ENCODE results near the gene HOXD11. TPM values are rescaled to one million over a fixed set of nuclear protein-coding genes. Genes with fewer than 3 reads are reported as not detected.

Gene HOXD11
- total and polyA plus RNA-seq, 9 of the 15 experiments (the other 6 are each of a cell fraction or from before 2014, with no cell fraction given): not detected

GRCh38 chr2:176079831-176080539, 27.1 kb upstream of the HOXD11 start (continued):
- TF ChIP-seq SMC3 (conservative IDR thresholded peaks at IDR 0.05; ENCODE audit: insufficient read depth, low read depth, low read length) (peak; percentile 90), HCFC1 (IDR thresholded peaks at IDR 0.05; ENCODE audit: low read depth, low read length) (peak; percentile 26), GATAD2A (IDR thresholded peaks at IDR 0.05) (peak; percentile 89), HNRNPK (IDR thresholded peaks at IDR 0.05; ENCODE audit: low read depth, low read length, poor library complexity, severe bottlenecking) (peak; percentile 29), CBX3 (IDR thresholded peaks at IDR 0.05; ENCODE audit: borderline replicate concordance in 1 of 2, low read length in 2 of 2) (peak in 1 of 2 experiments; percentile 40; a peak in 1 of 3 replicates), MAFG (tag; conservative IDR thresholded peaks at IDR 0.05) (no peak), KDM2B (CRISPR knock-in tag; IDR thresholded peaks at IDR 0.05) (0 out of 2 replicates have a peak, but pooled peaks have one; percentile 40), SAFB (IDR thresholded peaks at IDR 0.05; ENCODE audit: borderline replicate concordance, low read depth, low read length) (0 out of 2 replicates have a peak, but pooled peaks have one; percentile 24), KAT7 (CRISPR knock-in tag; IDR thresholded peaks at IDR 0.05; ENCODE audit: borderline replicate concordance) (no peak), RB1 (IDR thresholded peaks at IDR 0.05; ENCODE audit: low read depth) (peak; percentile 95), ZFX (CRISPR knock-in tag; IDR thresholded peaks at IDR 0.05) (peak; percentile 9; the same call in 1 of the 2 replicates), CREB1 (IDR thresholded peaks at IDR 0.05) (peak; percentile 24; the same call in 1 of the 2 replicates), CREB1 (CRISPR knock-in tag; IDR thresholded peaks at IDR 0.05) (peak; percentile 69), CBX5 (IDR thresholded peaks at IDR 0.05; ENCODE audit: borderline replicate concordance, low read depth) (no peak), ZZZ3 (IDR thresholded peaks at IDR 0.05) (no peak), BRCA1 (IDR thresholded peaks at IDR 0.05) (no peak), BRCA1 (CRISPR knock-in tag; IDR thresholded peaks at IDR 0.05) (no peak), HMGN3 (IDR thresholded peaks at IDR 0.05; ENCODE audit: borderline replicate concordance, extremely low read depth, insufficient read length, low read depth, low read length) (no peak), SRSF3 (IDR thresholded peaks at IDR 0.05; ENCODE audit: insufficient read depth, low read length) (no peak), PHF20 (IDR thresholded peaks at IDR 0.05; ENCODE audit: partially characterized antibody) (peak; percentile 26), MTA3 (IDR thresholded peaks at IDR 0.05; ENCODE audit: borderline replicate concordance) (peak; percentile 77), E2F1 (CRISPR knock-in tag; IDR thresholded peaks at IDR 0.05) (peak; percentile 84; the same call in 1 of the 2 replicates), FOXK2 (conservative IDR thresholded peaks at IDR 0.05 in 1 of 2, IDR thresholded peaks at IDR 0.05 in 1 of 2; ENCODE audit: low read depth in 2 of 2) (no peak), CCNT2 (IDR thresholded peaks at IDR 0.05; ENCODE audit: borderline replicate concordance, extremely low read depth, insufficient read length, low read depth, low read length) (peak; percentile 69), ZBED1 (IDR thresholded peaks at IDR 0.05) (no peak), PCBP1 (IDR thresholded peaks at IDR 0.05; ENCODE audit: low read depth, low read length, poor library complexity, severe bottlenecking) (peak; percentile 27), ARID1B (IDR thresholded peaks at IDR 0.05) (no peak), TBL1XR1 (IDR thresholded peaks at IDR 0.05; ENCODE audit: low read length in 2 of 2) (no peak), NFXL1 (CRISPR knock-in tag; IDR thresholded peaks at IDR 0.05) (no peak), JUN (IDR thresholded peaks at IDR 0.05; ENCODE audit: borderline replicate concordance, low read depth, low read length) (0 out of 2 replicates have a peak, but pooled peaks have one; percentile 17), JUN (CRISPR knock-in tag; IDR thresholded peaks at IDR 0.05; ENCODE audit: borderline replicate concordance) (no peak)

All from K562 (cell line).